Kidney tubule cell (primary cell): ENCODE measurements around the gene ADAMTS12.

ENCODE experiments used
- DNase-seq: peaks from one replicate; pipeline ENCODE4 v3.0.0-alpha.2; 2018; ENCODE audit warnings: low spot score

Gene ADAMTS12

GRCh38 chr5:33846851-33847250 lies 44.9 kb downstream of the ADAMTS12 start:
- no peak for DNase-seq

DNA sequence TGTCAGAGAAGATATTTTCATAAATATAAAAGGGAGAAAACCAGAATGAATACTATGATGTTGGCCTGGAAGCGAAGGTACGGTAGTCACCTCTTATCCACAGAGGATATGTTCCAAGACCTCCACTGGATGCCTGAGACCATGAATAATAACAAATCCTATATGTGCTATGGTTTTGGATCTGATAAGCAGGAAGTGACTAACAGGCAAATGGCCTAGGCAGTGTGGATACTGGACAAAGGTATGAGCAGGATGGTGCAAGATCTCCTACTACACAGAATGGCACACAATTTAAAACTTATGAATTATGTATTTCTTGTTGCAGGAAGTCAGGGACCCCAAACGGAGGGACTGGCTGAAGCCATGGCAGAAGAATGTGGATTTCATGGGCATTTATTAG lies 48.2 kb downstream of the ADAMTS12 start:
- DNase-seq = peak; percentile 61

DNA sequence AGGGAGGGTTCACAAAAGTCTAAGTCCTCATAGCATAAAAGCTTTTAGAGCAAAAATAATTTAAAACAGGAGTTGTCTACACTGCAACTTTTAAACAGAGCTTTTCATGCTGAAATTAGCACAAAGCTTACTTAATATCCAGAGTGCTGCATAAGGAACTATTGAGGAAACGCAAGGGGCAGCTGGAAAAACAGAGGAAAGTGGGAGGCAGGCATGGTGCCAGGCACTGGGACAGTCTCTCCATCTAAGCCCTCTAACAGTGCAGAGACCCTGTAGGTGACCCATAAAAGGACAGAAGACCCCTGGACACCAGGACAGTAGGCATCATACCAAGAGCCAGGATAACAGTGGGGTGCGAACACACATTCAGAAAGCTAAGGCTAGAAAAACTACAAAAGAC lies 49.3 kb downstream of the ADAMTS12 start:
- DNase-seq = no peak

DNA sequence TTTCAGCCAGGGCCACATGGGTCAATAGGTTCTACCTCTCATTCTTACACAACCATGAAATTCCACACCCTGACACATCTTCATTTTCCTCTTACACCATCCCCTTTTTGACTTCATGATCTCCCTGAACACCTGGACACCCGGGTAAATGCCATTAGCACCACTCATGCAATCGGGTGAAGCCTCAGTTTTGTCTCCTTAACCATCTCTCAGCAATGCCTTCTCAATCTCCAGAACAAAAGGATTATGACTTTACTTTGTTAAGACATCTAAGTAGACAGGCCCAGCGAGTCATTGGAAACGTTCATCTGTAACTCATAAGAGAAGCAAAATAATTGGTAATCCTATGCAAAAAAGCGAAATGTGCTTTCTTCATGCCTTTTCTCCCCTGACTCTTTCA lies 49.9 kb downstream of the ADAMTS12 start:
- peak; percentile 77 for DNase-seq

DNA sequence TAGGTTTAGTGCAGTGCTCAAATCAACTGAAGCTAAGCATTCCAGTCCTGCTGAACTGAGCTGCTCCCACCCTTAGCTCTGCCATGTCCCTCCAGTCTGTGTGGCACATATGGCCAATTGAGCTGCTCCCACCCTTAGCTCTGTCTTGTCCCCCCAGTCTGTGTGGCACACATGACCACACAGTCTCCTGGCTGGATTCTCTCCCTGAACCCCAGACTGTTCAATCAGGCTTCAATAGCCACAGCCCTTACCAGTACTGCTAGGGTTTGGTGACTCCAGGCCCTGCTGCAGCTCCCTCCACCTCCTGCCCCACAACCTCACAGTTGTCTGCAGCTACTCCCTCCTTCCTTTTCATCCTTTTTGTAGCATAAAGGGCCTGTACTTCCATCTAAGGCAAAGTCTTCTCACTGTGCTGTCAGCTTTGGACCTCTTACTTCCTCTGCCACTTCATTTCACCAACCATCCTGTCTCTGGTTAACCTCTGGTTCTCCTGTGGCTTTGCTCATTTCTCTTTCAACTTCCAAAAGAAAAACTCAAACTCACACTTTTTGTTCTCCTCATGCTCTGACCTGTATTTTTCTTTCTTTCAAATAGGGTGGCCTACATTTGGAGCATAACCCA lies 50.8 kb downstream of the ADAMTS12 start:
- no peak for DNase-seq

- DNase-seq = no peak
Observed at GRCh38 chr5:33837301-33837700, 54.5 kb downstream of the ADAMTS12 start.

- DNase-seq = peak; percentile 47
Observed at GRCh38 chr5:33834334-33834733, 57.5 kb downstream of the ADAMTS12 start.

DNA sequence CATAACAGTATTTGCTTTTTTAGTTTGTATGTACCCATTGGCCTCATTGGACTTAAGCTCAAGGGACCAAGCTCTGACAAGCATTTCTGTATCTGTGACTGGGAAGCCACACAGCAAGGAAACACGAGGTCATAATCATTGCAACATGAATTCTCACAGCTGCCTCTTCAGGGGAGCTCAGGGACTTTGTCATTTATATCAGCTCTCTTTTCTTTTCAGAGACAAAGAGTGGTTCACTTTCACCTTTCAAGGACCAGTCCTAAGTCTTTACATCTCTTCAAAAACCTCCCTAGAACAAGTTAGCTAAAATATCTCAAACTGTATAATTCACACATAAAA lies 58.6 kb downstream of the ADAMTS12 start:
- DNase-seq = peak; percentile 27

- DNase-seq = peak; percentile 23
Observed at GRCh38 chr5:33832404-33833236, 59.2 kb downstream of the ADAMTS12 start.

DNA sequence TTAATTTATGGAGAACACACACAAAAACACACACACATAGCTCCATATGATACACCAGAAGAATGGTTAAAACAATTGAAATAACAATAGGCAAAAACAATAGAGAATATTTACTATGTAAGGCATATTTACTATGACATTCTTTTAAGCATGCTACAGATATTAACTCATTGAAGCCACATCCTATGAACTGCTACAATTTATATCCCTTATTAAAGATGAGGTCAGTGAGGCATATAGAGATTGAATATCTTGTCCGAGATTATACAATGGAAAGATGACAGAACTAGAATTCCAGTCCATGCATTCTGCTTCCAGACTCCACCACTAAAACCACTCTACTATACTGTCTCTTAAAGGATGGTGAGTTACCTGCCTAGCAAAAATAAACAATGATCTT lies 60.7 kb downstream of the ADAMTS12 start:
- DNase-seq = no peak

- DNase-seq = no peak
Observed at GRCh38 chr5:33829430-33829829, 62.4 kb downstream of the ADAMTS12 start.

GRCh38 chr5:33828626-33829308 lies 63.0 kb downstream of the ADAMTS12 start:
- no peak for DNase-seq

DNA sequence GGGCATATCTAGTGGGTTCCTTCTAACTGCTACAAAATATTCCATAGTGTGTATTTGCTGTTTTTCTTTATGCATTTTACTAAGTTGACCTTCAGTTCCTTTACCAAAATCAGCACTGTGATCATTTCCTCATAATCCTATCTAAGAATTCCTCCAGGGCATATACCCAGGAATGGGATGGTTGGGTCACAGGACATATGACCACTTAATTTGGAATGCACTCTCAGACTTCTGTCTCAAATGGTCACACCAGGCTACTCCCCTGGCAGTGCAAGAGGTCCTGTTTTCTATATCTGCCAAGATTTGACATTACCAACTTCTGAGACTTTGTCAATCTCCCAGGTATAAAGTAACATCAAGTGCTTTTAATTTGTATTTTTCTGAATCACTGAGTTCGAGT lies 63.9 kb downstream of the ADAMTS12 start:
- peak; percentile 26 for DNase-seq

DNA sequence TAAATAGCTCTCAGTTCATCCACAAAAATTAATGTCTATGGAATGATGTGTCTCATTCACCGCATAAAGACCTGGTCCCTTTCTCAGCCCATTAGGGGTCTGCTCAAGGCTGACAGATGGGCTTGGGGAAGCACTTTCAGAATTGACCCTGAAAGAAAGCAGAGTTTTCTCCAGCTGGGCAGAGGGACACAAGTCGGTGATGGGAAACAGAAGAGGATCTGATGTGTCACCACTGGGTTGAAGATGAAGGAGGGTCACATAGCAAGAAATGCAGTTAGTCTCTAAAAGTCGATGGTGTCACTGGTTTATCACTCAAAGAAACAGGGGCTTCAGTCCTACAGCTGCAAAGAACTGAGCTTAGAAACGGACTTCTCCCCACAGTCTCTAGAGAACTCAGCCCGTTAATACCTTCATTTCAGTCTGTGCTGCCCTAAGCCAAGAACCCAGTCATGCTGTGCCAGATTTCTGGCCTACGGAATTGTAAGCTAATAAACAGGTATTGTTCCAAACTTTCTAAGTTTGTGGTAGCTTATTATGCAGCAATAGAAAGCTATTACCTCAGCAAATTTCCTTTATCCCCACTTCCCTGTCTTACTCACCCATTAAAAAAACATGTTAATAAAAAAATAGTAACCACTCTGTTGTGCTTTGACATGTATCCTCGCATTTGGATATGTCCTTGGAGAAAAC lies 64.6 kb downstream of the ADAMTS12 start:
- DNase-seq = no peak

- DNase-seq = no peak
Observed at GRCh38 chr5:33824516-33825195, 67.1 kb downstream of the ADAMTS12 start.

DNA sequence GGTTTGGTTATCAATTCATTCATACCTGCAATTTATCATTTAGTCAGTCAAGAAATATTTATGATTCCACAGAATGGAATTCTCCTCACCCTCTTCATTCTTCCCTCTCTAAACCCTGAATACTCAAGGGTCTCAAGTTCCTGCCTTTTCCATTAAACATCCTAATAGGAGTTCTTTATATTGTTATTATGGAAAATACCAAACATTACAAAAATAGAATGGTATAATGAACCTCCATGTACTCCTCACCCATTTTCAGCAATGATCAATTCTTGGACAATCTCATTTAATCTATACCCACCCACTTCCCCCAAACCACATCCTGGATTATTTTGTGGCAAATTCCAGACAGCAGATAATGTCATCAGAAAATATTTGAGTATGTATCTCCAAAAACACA lies 74.5 kb downstream of the ADAMTS12 start:
- DNase-seq = peak; percentile 38

DNA sequence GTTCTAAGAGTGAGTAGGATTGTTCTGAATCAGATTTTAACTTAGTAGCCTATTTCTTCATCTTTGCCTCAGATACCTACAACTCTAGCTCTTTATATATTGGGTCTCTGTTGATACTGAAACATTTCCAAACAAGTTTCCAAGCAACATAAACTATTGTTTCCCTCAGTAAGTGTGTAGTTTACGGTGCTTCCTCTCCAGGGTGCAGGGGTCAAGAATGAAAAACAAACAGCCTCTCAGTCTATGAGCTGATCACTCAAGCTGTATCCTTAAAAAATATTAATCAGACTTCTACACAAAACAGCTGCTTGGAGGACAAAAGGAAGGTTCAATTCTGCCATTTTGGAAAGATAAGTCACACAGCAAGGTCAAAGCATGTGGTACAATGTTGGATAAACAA lies 75.0 kb downstream of the ADAMTS12 start:
- DNase-seq = peak; percentile 40

DNA sequence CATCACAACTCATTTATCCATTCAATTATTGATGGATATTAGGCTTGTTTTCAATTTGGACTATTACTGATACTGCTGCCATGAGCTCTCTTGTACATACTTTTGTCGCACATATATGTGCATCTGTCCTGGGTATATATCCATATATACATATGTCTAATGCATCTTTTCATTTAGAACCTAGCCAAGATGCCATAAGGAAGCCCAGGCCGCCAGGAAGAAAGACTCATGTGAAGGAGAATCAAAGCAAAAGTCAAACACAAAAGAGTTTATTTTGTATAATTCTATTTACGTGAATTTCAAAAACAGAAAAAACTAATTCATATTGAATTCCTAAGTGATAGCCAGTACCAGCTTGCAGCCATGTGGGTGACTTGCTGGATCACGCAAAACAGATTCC lies 79.0 kb downstream of the ADAMTS12 start:
- DNase-seq = no peak

DNA sequence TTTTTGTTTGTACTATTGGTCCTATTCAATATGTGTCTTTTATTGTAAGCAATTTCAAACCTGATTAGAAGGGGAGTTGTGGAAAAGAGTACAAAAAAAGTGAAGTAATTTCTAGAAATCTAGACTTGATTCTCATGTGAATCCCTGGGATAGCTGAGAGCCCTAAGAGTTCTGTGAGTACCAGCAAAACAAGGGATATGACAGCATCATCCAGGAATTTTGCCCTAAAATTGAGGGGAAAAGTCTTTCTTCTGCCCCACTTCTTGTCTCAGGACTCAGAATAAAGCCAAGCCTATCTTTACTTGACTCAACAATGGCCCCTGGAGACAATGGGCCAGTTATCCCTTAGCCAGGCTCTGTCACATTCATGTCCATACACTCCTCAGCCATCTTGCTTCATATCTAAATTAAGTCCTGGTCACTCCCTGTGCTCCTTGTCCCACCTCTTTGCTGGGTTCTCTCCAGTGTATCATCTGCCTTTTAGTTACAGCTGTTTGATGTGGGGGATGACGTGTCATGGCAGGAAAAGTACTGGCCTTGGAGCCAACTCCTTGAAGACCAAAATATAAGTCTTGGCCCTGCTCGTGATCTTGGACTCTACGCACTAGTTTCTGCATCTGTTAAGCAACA lies 81.2 kb downstream of the ADAMTS12 start:
- no peak for DNase-seq

GRCh38 chr5:33809936-33810335 lies 81.9 kb downstream of the ADAMTS12 start:
- no peak for DNase-seq

DNA sequence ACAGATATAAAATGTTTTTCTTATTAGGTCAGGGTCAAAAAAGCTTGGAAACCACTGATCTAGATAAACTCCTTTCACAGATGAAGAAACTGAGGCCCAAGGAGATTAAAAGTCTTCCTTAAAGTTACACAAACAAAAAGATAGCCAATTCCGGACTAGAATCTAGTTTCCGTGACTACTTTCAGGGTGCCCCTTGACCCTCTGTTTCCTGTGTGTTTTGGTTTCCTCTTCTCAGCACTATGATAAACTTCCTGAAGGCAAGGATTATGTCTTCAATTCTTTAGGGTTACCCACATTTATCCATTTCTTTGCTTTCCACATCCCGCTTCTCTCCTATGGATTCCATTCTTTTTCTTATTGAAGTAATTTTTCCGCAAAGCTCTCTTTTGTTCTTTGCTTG lies 83.1 kb downstream of the ADAMTS12 start:
- no peak for DNase-seq

DNA sequence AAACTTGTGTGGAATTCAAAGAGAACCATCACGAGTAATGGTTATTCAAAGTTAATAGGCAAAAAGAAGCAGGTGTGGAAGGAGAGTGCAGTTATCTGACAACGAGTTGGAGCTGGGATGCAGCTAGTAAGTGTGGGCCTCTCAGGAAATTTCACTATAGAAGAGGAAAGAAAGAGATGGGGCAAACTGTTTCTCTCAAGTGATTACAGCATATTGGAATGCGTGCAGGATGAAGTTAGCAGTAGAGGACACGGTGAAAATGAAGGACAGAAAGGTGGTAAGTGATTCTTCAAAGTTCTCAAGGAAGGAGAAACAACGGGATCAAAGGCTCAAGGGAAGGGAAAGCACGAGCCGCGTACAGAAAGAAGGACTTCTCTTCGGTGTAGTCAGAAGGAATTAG lies 84.0 kb downstream of the ADAMTS12 start:
- no peak for DNase-seq
